Activated T-helper 1 cell treated with anti-CD3 and anti-CD28 coated beads, Interleukin-2, amount 50 U/mL, for 16 hours (primary cell): ENCODE results near the gene CCSAP.
"Not testable (repeated sequence)": the region's sequence is repeated elsewhere in the genome, so short reads cannot be mapped to it uniquely, and the experiment has no call there.

ENCODE experiments used
- DNase-seq, 2 donors: peaks; one replicate each; pipeline ENCODE4 v3.0.0-alpha.2; 2020; ENCODE audit warnings: low read depth in 1 of 2, low spot score in 1 of 2

Gene CCSAP, protein sequence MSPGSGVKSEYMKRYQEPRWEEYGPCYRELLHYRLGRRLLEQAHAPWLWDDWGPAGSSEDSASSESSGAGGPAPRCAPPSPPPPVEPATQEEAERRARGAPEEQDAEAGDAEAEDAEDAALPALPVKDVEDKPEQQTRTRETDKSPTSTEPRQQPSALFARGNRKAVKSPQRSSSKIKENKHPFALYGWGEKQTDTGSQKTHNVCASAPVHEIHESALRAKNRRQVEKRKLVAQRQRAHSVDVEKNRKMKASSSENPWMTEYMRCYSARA

DNA sequence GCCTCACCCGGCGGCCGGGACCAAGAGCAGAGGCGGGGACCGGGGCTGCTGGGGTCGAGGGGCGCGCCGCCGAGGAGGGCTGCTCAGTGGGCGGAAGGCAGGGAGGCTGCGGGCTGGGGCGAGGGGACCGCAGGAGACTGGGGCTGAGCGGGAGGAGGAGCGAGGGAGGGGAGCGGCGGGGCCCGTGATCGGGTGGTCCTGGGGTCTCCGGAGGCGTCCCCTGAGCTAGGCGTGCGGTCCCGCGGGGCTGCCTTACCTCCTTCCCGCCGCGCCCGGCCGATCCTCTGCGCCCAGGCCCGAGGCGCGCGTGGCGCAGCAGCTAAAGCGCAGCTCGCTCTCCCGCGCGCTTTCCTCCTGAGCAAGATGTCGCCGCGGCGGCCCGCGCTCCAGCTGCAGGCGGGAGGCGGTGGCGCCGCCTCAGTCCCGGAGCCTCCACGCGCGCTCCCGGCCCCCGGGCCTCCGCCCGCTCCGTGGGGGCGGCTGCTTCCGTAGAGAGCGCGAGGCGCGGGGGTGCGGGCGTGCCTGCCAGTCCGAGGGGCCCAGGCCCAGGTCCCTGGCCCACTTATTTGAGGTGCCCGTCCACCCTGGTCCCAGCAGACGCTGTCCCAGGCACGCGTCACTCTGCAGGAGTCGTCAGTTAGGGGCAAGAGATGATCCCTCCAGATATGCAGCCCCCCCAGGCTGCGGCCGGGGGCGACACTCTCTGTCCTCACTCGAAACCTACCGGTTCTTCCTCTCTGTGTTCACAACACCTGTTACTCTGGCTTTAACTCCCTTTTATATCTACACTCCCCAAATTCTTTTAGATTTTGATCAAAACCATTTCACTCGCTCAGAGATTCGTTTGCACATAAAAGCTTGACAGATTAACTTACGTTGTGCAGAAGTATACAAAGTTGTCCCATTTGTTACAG, at the start of gene CCSAP:
TSS of gene CCSAP (minus strand) at position 392 of the 914 bp plus-strand sequence. CDS start 582 bp downstream, outside the sequence.
- peak; percentile 35 to 61 for DNase-seq

DNA sequence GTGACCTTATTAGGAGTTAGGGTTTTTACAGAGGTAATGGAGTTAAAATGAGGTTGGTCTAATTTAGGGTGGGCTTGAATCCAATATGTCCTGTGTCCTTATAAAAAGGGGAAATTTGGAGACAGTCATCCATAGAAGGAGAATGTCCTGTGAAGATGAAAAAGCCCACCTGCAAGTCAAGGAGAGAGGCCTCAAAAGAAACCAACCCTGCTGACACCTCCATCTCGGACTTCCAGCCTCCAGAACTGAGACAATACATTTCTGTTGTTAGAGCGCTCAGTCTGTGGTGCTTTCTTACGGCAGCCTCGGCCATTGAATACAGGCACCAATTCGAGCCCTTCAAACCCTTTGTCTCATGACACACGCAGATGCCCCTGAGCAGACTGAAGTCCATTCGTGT, 47.3 kb upstream of the CCSAP start:
- DNase-seq, result no peak

GRCh38 chr1:229388897-229389580, 46.2 kb upstream of the CCSAP start:
- DNase-seq, result no peak

GRCh38 chr1:229385853-229386456, 43.1 kb upstream of the CCSAP start:
- DNase-seq, result no peak

DNA sequence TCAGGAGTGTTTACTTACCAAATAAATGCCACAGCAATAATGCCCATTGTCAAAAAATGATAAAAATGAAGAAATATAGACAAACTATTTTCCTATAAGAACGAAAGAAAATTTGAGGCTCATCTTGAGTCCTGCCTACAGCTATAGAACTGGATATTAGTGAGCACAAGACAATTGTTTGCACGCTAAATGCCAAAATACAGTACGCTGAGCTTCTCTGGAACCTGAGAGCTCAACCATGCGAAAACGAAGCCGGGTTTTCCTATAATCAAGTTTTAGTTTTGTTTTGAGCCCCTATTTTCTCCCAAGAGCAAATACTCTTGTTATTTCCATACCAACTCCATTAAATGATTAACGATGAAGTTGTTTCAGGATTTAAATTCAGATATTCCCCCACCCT, 42.0 kb upstream of the CCSAP start:
- DNase-seq, result no peak

- DNase-seq, result no peak
Measured at GRCh38 chr1:229383961-229384360, 41.1 kb upstream of the CCSAP start.

GRCh38 chr1:229383188-229383587, 40.3 kb upstream of the CCSAP start:
- no peak for DNase-seq

- no peak for DNase-seq
Measured at GRCh38 chr1:229381234-229381633, 38.4 kb upstream of the CCSAP start.

DNA sequence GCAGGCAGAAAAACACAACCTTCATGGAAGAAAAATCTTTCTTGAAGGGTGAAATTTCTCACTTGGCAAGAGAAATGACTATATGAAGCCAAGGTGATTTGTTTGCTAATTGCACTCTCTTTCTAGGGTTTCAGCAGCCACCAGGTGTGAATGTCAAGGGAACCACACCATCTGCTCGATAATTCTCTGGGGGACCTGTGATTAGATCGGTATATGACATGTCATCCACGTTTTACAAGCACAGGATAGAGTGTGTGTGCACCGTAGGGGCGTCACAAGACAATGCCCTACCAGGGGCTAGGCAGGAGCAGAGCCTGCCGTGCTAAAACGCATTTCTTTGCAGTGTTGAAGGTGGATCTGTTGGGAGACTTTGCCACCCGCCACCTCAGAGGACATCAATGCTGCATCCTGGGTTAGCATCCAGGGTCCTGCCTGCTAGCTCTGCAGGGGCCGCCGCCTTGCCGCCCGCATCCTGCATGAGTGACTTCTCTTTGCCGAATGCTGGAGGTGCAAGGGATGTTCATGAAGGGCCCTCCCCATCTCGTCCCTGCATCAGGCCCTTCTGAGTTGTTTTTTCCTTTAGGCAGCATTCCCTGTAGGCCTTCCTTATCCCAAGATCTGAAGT, 37.8 kb upstream of the CCSAP start:
- no peak for DNase-seq

GRCh38 chr1:229379846-229380245, 37.0 kb upstream of the CCSAP start:
- no peak for DNase-seq

- no peak for DNase-seq
Measured at GRCh38 chr1:229378586-229379367, 35.9 kb upstream of the CCSAP start.

GRCh38 chr1:229378035-229378434, 35.2 kb upstream of the CCSAP start:
- not testable (repeated sequence) for DNase-seq

DNA sequence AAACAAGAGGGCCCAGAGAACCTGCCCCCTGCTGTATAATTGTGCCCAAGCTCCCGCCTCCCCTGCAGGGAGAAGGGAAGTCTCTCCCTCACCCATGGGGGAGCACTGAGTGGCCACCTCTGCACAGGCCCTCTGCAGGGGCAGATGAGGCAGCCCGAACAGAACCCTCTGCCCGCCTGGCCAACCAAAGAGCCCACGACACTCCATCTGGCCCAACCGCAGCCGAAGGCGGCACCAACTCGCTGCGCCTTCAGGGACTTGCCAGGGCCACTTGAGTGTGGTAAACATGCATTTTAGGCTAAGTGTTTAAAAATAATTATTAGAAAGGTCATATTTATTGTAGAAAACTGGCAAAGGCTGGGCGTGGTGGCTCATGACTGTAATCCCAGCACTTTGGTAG, 34.6 kb upstream of the CCSAP start:
- no peak for DNase-seq

DNA sequence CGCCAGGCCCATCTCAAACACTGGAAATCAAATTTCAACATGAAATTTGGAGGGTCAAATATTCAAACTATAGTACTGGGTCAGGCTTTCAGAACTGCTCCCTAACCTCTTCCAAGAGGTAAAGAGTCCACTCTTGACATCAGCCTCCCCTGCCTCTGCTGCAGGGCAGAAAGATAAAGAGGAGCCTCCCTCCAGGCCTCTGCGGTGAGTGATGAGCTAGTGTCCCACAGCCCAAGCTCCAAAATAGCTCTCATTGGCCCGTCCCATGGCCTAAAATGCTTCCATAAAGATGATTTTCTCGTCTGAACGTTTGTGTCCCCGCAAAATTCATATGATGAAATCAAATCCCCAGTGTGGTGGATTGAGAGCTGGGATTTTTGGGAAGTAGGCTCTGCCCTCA, 33.7 kb upstream of the CCSAP start:
- DNase-seq, result no peak

DNA sequence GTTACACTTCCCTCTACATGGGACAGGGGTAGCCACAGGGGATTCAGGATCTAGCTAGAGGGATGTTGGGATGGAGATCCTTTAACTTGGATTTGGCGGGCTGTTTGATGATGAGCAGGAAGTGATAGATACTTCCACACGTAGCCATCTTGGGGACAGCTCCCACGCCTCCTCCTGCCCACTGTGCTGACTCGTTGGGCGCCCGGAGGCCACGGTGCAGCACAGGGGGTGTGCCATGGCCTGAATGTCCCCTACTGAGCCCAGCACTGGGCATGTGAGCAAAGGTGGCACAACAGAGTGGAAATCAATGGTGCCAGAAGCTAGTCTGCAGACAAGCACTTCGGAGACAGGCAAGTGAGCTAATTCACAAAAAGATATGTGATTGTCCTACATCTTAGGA, 31.6 kb upstream of the CCSAP start:
- no peak for DNase-seq

- no peak for DNase-seq
Measured at GRCh38 chr1:229373395-229373794, 30.5 kb upstream of the CCSAP start.

DNA sequence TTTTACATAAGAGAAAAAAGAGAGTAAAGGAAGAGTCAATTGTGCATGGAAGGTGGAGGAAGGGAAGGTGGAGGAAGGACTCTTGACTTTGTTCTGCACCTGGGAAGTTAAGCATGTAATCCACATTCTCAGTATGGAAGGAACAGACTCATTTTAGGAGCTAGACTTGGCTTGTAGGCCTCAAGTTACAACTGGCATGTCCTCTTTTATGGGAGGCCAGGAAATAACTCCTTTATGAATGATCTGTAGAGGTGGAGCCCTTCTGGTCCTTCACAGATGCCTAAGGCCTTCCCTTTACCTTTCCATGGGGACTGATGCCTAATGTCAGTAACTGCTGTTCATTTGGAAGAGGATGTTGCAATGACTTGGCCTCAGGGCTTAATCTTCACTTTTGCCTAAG, 29.4 kb upstream of the CCSAP start:
- DNase-seq, result no peak

DNA sequence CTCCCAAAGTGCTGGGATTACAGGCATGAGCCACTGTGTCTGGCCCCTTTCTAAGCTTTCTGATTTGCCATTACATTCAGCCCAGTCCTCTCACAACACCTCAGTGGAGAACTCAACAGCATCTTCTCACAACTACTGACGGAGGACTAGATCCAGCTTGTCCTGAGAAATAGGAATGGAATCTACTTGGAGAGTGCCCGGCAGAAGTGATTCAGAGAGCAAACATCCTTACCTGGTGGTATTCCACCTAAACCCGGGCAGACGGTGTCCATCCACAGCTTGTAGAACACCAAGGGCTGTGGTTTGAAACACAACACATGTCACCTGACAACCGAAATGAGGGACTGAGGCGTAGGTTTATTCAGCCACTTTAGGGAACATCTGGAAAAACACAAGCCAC, 28.8 kb upstream of the CCSAP start:
- no peak for DNase-seq

DNA sequence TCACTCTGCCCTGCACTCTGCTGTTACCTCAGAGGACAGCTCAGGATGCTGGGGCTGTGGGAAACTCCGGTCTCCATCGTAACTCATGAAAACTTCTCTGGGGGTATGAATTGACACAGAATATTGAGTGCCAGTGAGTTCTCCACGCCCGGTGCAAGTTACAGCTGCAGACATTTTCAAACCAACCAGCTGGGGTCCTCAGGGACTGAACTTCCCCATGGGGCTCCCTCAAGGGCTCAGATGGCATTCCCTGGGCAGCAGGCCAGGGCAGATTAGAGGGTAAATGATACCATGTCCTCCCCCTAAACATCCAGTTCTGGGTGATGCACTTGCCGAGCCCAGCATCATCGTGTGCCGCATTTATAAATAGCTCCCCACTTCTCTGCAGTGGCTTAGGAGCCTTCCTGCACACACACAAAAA, 27.8 kb upstream of the CCSAP start:
- no peak for DNase-seq

GRCh38 chr1:229368347-229368746, 25.5 kb upstream of the CCSAP start:
- no peak for DNase-seq
